AG04450 (cell line): ENCODE results near the gene USP14. TPM values are rescaled to one million over a fixed set of nuclear protein-coding genes. Genes with fewer than 3 reads are reported as not detected.
A peak's percentile ranks its signal among the peaks of the same experiment; 100 is the strongest.

Experiments used
- CTCF ChIA-PET: fragments of 300-600, 350-600 bp; formaldehyde crosslinking; extraction: SDS; loops from one replicate; lab custom pipeline; 2022; ENCODE audit warnings: antibody characterized with exemption, inconsistent platforms; lab: Charles Lee
- POLR2A ChIA-PET: fragments of 350-600 bp; formaldehyde crosslinking; extraction: SDS; loops from one replicate; lab custom pipeline; 2021; ENCODE audit warnings: antibody characterized with exemption, inconsistent platforms; lab: Yijun Ruan, JAX
- DNase-seq: peaks from one replicate; pipeline ENCODE4 v3.0.0-alpha.2; 2011; ENCODE audit warnings: low read depth, low spot score
- H3K27ac ChIP-seq: one replicate; pipeline ENCODE4 v1.5.1; 2012; ENCODE audit warnings: low read depth, low read length, control low read depth
- H3K27me3 ChIP-seq: one replicate; pipeline ENCODE4 v1.6.0; 2012; ENCODE audit warnings: low read length; ENCODE audit not compliant: control insufficient read depth, insufficient read depth
- H3K4me3 ChIP-seq: 2 replicates; pipeline ENCODE4 v1.5.1; 2011; ENCODE audit warnings: mild to moderate bottlenecking, low read depth, low read length, control low read depth
- H3K9me3 ChIP-seq: 2 replicates; pipeline ENCODE4 v1.5.1; 2012; ENCODE audit warnings: low read length; ENCODE audit not compliant: control insufficient read depth, insufficient read depth
- polyA plus RNA-seq: library from polyadenylated mRNA; depleted of rRNA; stranded (reverse); fragments of >200 nt; gene quantifications from 2 replicates; pipeline ENCODE4 v1.2.3, GENCODE V29; 2011
- TF ChIP-seq, protein P1 (sequence below): IDR thresholded peaks from 2 replicates; pipeline ENCODE4 v1.5.1; 2011; ENCODE audit warnings: low read depth, low read length, control low read depth, inconsistent platforms

USP14 gene
- polyA plus RNA-seq, 1 experiment, result 39.7 TPM

DNA sequence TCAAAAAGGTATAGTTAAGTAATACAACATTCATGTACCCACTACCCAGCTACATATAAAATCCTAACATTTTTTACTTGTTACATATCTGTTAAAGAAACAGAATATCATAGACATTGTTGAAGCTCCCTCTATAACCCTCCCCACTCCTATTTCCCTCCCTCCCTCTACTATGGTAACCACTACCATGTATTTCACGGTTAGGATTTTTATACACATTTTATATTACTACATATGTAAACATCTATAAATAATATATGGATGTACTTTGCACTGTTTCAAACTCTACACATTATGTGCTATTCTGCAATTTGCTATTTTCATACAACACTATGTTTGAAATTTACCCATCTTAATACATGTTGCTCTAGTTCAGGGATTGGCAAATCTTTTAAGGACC, 73.2 kb downstream of the USP14 start:
- H3K27me3 ChIP-seq, result no peaks in the 10 kb centered on the region
- no peak overlapping the region for H3K4me3 ChIP-seq
- TF ChIP-seq, protein P1, sequence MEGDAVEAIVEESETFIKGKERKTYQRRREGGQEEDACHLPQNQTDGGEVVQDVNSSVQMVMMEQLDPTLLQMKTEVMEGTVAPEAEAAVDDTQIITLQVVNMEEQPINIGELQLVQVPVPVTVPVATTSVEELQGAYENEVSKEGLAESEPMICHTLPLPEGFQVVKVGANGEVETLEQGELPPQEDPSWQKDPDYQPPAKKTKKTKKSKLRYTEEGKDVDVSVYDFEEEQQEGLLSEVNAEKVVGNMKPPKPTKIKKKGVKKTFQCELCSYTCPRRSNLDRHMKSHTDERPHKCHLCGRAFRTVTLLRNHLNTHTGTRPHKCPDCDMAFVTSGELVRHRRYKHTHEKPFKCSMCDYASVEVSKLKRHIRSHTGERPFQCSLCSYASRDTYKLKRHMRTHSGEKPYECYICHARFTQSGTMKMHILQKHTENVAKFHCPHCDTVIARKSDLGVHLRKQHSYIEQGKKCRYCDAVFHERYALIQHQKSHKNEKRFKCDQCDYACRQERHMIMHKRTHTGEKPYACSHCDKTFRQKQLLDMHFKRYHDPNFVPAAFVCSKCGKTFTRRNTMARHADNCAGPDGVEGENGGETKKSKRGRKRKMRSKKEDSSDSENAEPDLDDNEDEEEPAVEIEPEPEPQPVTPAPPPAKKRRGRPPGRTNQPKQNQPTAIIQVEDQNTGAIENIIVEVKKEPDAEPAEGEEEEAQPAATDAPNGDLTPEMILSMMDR, result no peak
- H3K27ac ChIP-seq, result no peak overlapping the region
- POLR2A ChIA-PET, result no interaction called here
- CTCF ChIA-PET, result no interaction called here
- H3K9me3 ChIP-seq, result no peaks in the 10 kb centered on the region
- no peak for DNase-seq

DNA sequence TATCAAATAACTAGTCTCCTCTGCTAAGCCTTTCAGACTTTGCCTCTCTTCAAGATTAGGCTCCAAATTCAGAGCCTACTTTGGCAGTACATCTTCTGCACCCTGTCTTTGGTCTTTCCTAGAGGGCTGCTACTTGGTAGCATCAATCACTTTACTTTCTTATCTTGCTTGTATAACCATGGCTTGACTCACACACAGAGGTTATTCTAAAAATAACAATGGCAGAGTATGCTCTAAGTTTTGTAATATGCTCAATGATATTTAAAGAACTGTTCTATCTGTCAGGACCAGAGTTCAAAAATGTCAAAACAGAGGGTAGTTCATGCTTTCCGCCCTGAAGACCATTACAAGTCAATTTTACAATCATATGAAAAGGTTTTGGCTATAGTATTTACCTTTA, 81.8 kb downstream of the USP14 start:
- no peak overlapping the region for H3K27ac ChIP-seq
- TF ChIP-seq, protein P1, result no peak
- no peaks in the 10 kb centered on the region for H3K9me3 ChIP-seq
- DNase-seq, result no peak
- ChIA-PET POLR2A (no interaction called here), CTCF (no interaction called here)
- no peak overlapping the region for H3K4me3 ChIP-seq
- no peaks in the 10 kb centered on the region for H3K27me3 ChIP-seq

DNA sequence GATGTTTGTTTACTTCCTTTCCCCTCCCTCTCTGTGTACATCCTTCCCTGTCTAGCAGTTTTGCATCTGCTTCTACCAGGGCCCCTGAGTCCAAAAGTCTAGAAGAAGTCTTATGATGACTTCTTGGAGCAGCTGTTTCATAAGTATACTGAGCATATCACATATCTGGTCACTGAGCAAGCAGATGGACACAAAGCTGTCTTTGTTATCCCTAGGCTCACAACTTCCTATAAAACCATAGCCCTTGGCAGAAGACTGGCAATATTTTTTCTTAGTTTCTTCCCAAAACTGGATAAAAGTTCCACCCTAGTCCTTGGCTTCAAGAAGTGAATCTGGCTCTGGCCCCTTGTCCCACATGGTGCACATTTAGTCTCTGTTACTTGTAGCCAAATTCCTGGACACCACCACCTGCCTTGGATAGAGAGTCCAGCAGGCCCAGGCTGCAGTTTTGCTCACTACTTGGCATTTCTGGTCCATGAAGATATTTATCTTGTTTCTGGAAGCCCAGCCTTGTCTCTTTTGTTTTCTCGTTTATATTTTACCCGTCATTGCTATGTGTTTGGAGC, 87.0 kb downstream of the USP14 start:
- CTCF ChIA-PET, result no interaction called here

DNA sequence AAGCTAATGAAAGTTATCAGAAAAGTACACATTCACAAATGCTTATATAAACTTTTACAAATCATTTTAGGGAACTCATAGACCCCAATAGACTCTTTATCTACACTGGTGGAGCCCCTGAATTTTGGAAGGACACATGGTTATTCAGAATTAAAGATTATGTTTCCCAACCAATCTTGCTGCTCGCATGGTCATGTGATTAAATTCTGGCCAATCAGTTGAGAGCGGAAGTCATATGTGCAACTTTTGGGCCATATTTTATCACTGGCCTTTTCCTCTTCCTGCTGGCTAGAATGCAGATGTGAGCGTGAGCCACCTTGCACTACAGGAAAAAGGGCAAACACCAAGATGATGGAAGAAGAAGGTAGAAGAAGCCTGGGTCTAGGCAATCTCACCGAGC, 89.7 kb downstream of the USP14 start:
- H3K9me3 ChIP-seq, result no peaks in the 10 kb centered on the region
- CTCF ChIA-PET, result no interaction called here

More for the DNA sequence above, 87.0 kb downstream of the USP14 start:
- no peak overlapping the region for H3K27ac ChIP-seq
- TF ChIP-seq, protein P1, result no peak
- H3K9me3 ChIP-seq, result no peaks in the 10 kb centered on the region
- no peak for DNase-seq
- H3K4me3 ChIP-seq, result no peak overlapping the region
- H3K27me3 ChIP-seq, result no peaks in the 10 kb centered on the region
- POLR2A ChIA-PET, result no interaction called here

DNA sequence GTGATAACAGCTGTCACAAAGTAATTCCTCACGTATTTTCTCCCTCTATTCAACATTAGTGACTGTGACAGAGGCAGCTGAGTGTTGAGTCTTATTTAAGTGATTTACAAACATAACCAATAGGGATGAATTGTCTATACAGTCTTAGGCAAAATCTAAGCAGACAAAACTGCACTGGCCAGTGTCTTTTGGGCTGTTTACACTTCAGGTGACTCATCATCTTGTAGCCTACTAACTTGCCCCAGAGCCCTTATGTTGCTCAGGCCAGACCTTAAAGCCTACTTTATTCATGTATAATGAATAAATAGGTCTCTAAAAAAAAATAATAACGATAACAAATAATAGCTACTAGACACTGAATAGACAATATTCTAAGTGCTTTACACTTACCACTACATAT, 92.3 kb downstream of the USP14 start:
- Histone ChIP-seq H3K4me3 (no peak overlapping the region), H3K27ac (no peak overlapping the region), H3K9me3 (no peaks in the 10 kb centered on the region), H3K27me3 (no peaks in the 10 kb centered on the region)
- ChIA-PET CTCF (interaction anchor here (1.4 kb wide), 1 partner anchor 589 kb away, joined by 3 read pairs; no protein-coding TSS in a partner anchor), POLR2A (interaction anchor here (1.1 kb wide), 1 partner anchor 18 kb away, joined by 3 read pairs; the partner anchor contains the start of gene THOC1)
- TF ChIP-seq, protein P1, result no peak
- DNase-seq, result peak; percentile 23

More for the DNA sequence above, 89.7 kb downstream of the USP14 start:
- POLR2A ChIA-PET, result no interaction called here
- no peaks in the 10 kb centered on the region for H3K27me3 ChIP-seq
- H3K4me3 ChIP-seq, result no peak overlapping the region
- TF ChIP-seq, protein P1, result no peak
- peak overlapping the region; percentile 12 for H3K27ac ChIP-seq
- DNase-seq, result no peak
